HG03039 (cell line): ENCODE results near the gene RPS10.
"Not testable (repeated sequence)": the region's sequence is repeated elsewhere in the genome, so short reads cannot be mapped to it uniquely, and the experiment has no call there.

Source experiments
- ATAC-seq: cut with Tn5 transposase; IDR thresholded peaks from one replicate; pipeline ENCODE4 v1.9.1; 2021; ENCODE audit warnings: mild to moderate bottlenecking, moderate library complexity; ENCODE audit not compliant: unreplicated experiment

RPS10 gene

GRCh38 chr6:34393191-34393965 is 32.5 kb downstream of the RPS10 start:
- ATAC-seq, result no peak

DNA sequence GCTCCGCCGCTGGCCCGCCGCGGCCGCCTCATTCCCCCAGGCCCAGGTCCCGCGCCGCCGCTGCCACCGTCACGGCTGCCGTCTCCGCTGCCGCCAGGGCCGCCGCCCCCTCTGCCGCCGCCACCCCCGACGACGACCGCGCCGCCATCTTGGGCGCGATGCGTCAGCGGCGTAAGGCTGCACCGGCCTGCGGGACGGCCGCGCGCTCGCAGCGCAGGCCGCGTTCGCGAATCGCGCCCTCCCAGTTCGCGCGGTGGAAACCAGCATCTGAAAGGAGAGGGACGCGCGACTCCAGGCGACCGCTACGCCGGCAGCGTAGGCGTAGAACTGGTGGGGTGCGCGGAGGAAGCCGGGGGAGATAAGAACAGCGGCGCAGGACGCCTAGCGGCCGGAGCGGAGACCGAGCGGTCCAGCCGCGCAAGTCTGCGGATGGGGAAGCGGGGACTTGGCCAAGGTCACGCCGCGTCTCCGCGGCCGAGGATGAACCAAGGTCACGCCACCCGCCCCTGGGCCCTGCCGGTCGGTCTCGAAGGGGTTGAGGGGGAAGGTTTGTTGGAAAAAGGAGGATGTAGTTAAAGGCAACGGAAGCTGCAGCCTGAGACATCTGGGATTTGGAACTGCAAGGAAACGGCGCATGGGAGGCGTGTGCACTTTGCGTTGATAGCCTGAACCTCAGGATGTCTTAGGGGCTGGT is 33.2 kb downstream of the RPS10 start, which contains the start of gene NUDT3:
Gene NUDT3 (minus strand): TSS at position 173 of the 694 bp plus-strand sequence. CDS start 307 bp downstream, outside the sequence.
- ATAC-seq, result peak; percentile 82

- ATAC-seq, result peak; percentile 22
Observed at GRCh38 chr6:34391786-34392496, 33.9 kb downstream of the RPS10 start.

GRCh38 chr6:34391473-34391785 is 34.4 kb downstream of the RPS10 start:
- no peak for ATAC-seq

DNA sequence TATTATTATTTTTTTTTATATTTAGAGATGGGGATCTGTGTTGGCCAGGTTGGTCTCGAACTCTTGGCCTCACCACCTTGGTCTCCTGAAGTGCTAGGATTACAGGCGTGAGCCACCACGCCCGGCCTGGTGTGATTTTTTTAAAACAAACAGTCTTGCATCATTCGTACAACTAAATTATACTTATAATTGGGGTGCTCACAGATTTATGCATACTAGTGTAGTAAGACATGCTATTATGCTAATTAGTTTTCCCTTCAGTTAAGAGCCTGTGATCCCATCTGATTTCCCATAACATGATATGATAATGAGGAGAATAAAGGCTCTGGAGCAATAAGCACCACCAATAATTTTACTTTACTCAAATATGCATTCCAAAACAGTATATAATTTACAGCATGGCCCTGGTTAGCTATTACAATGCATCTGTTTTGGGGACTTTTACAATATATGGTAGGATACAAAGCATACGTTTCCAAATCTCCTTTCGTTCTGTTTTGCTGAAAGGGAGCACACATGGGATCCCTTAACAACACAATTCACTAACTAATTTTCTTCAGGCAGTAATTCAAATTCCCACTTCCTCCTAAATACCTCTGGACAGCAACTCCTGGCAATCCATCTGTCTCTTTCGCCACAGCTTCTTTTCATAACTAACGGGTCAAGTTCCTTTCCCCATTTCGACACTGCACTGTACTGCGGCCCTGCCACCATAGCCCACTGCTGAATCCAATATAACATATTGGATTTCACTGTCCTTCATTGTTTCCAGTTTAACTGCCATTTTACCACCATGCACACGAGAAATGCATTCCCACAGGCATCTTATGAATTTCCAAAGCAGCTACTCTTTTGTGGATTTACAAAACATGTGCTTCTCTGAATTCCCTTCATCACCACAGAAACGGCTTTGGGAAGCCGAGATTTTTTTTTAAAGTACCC is 35.1 kb downstream of the RPS10 start:
- no peak for ATAC-seq

GRCh38 chr6:34389034-34389433 is 36.8 kb downstream of the RPS10 start:
- ATAC-seq, result no peak

DNA sequence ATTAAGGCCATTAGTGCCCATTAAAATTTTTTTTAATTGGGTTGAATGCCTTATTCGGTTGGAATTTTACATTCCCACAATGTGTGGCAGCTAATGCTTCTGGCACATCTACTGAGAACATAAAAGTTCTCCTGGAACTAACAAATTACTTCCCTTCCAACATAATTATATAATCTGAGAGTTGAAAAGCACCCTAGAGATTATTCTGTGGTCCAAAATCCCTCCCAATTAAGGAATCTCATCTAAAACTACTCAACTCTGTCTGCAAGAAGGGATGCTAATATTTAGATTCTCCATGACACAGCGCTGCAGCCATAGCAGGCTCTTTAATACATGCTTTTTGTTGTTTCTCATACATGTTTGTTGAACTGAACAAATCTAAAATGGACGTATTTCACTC is 37.4 kb downstream of the RPS10 start:
- no peak for ATAC-seq

GRCh38 chr6:34386316-34387137 is 39.3 kb downstream of the RPS10 start:
- no peak for ATAC-seq

DNA sequence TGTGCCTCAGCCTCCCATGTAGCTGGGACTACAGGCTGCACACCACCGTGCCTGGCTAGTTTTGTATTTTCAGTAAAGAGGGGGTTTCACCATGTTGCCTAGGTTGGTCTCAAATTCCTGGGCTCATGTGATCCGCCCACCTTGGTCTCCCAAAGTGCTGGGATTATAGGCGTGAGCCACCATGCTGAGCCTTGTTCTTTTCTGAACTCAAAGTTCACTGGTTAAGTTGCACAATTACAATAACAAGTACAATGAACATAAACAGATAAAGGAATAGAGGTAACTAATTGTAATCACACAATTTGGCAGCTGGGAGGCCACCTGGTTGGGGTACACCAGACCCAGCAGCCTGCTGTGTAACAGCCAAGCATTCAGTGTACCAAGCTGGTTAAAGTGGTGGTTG is 40.1 kb downstream of the RPS10 start:
- no peak for ATAC-seq

DNA sequence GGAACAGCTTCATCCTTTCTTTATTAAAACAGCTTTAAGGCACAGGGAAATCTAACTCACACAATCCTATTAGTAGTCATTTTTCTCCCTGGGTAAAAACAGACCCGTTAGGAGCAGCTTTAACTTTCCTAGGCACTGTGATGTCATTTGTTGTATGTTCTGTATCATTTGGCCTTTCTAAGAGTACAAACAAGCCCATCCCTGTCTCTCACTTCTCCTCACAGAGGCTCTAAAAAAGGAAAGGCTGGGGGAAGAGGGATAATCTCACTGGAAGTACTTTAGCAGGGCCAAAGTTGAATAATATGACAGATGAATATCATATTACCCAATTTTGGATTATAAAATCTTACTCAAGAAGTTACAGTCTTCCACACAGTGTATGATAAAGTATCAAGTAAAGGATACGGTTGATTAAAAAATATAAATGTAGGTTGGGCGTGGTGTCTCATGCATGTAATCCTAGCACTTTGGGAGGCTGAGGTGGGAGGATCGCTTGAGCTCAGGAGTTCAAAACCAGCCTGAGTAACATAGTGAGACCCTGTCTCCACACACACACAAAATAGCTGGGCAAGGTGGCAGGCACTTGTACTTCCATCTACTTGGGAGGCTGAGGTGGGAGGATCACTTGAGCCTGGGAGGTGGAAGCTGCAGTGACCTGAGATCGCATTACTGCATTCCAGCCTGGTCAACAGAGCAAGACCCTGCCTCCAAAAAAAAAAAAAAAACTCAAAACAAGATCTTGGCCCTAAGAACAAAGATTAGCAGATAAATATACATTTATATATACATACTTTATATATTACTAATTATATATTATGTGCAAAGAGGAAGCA is 41.3 kb downstream of the RPS10 start:
- ATAC-seq, result no peak

DNA sequence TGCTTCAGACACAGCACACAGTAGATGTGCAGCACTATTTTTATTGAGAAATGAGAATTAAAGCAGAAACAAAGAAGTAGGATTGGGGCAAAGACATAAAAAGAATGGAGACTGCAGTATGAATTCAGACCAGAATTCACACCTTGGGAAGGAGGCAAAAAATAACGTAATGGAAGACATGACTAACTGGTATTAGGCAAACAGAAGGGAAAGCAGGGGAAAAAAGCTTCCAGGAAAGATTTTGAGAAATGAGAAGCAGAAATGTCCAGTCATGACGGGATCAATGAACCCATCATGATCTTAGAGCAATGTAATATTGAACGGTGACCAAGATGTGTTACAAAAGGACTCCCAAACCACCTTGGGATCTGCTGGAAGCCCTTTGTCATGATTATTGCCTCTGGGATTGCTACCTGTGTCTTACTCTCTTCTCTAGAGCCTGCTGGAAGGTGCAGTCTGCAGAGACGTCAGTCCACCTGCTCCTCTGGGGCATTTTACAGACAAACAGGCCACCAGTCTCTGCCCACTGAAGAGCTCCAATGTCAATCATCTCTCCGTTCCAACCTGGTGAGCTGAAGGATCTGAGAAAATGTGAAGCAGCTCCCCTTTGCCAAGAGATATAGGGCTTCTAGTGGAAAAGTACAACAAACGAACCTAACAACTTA is 42.1 kb downstream of the RPS10 start:
- no peak for ATAC-seq

DNA sequence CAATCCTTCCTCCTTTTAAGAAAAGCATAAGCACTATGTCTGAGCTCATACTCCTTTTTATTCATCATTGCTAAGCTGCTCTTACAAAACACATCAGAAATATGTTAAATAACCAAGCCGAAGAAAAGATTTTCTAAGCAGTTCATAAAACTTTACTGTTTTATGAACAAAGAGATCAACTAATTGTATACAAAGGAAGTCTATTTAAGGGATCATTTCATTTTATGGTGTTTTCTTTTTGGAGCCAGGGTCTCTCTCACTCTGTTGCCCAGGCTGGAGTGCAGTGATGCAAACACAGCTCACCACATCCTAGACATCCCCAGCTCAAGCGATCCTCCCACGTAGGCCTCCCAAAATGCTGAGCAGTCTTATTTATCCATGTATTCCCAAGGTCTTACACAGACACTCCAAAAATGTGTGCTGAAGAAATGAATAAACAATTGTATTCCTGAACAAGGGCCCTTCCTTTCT is 42.7 kb downstream of the RPS10 start:
- no peak for ATAC-seq

- ATAC-seq, result no peak
Observed at GRCh38 chr6:34381081-34381480, 44.8 kb downstream of the RPS10 start.

DNA sequence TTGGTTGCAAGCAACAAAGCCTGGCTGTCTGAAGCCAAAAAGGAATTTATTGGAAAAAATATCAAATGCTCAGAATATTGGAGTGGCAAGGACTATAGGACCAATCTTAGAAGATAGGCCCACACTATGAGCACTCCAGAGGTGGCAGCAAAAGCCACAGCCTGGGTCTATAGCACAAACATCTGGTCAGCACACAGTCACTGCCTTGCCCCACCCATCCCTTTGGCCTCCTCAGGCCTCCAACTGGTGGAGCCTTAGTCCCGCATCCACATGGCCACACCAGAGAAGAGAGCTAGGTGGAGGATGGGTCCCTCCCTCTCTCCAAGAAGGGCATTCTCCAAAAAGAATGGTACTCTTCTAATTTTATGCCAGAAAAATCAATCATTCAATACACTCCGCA is 47.4 kb downstream of the RPS10 start:
- no peak for ATAC-seq

DNA sequence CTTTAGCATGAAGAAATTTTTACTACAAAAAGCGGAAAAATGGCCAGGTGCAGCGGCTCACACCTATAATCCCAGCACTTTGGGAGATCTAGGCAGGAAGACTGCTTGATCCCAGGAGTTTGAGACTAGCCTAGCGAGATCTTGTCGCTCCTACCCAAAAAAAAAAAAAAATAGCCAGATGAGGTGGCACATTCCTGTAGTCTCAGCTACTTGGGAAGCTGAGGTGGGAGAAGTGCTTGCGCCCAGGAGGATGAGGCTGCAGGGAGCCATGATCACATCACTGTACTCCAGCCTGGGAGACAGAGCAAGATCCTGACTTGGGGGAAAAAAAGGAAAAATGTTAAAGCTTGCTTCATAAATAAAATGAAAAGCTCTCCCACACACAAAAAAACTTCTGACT is 47.9 kb downstream of the RPS10 start:
- ATAC-seq, result no peak

DNA sequence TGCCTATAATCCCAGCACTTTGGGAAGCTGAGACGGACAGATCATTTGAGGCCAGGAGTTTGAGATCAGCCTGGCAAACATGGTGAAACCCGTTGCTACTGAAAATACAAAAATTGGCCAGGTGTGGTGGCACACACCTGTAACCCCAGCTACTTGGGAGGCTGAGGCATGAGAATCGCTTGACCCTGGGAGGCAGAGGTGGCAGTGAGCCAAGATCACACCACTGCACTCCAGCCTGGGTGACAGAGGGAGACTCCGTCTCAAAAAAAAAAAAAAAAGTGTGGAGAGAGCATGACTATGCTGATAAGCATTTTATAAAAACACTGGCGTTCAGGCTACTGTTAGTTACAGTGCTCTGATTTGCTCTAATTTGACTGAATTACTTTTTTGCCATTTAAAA is 48.3 kb downstream of the RPS10 start:
- ATAC-seq, result not testable (repeated sequence)

DNA sequence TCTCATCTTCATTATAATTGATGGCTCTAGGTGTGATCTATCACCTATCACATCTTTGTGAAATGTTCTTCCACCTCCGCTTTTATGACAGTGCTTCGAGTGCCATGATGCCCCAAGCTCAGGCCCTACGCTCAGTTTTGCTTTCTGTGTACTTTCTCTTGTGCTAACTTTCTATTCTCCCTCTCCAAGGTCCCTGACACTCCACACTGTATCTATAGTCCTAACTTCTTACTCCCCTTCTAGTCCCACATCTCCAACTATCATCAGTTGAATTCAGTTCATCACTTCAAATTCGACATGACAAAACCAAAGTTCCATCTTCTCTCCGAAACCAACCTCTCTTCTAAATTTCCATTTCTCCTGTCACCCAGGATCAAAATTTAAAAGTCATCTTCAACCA is 50.0 kb downstream of the RPS10 start:
- ATAC-seq, result no peak

- ATAC-seq, result no peak
Observed at GRCh38 chr6:34374508-34374907, 51.4 kb downstream of the RPS10 start.
